ENCODE measurements around the gene PRAMEF10.
"Not testable (repeated sequence)": the region's sequence is repeated elsewhere in the genome, so short reads cannot be mapped to it uniquely, and the experiment has no call there.

DNA sequence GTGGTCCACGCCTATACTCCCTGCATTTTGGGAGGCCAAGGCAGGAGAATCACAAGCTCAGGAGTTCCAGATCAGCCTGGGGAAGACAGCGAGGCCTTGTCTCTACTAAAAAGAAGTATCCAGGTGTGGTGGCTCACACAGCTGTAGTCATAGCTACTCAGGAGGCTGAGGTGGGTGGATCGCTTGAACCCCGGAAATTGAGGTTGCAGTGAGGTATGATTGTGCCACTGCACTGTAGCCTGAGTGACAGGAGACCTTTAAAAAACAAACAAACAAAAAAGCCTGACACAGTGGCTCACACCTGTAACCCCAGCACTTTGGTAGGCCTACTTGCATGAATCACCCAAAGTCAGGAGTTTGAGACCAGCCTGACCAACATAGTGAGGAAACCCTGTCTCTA is 19.6 kb downstream of the PRAMEF10 start:
- TF ChIP-seq POLR2A (IDR thresholded peaks at IDR 0.05), result not testable (repeated sequence)
- TF ChIP-seq, protein P1, sequence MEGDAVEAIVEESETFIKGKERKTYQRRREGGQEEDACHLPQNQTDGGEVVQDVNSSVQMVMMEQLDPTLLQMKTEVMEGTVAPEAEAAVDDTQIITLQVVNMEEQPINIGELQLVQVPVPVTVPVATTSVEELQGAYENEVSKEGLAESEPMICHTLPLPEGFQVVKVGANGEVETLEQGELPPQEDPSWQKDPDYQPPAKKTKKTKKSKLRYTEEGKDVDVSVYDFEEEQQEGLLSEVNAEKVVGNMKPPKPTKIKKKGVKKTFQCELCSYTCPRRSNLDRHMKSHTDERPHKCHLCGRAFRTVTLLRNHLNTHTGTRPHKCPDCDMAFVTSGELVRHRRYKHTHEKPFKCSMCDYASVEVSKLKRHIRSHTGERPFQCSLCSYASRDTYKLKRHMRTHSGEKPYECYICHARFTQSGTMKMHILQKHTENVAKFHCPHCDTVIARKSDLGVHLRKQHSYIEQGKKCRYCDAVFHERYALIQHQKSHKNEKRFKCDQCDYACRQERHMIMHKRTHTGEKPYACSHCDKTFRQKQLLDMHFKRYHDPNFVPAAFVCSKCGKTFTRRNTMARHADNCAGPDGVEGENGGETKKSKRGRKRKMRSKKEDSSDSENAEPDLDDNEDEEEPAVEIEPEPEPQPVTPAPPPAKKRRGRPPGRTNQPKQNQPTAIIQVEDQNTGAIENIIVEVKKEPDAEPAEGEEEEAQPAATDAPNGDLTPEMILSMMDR (IDR thresholded peaks at IDR 0.05), result not testable (repeated sequence)

Data from thyroid gland (tissue), 4 donors.